Colonic mucosa (tissue), 4 donors: Measurements from ENCODE around the gene CASS4. TPM values are rescaled to one million over a fixed set of nuclear protein-coding genes. Genes with fewer than 3 reads are reported as not detected.
"Not testable (repeated sequence)": the region's sequence is repeated elsewhere in the genome, so short reads cannot be mapped to it uniquely, and the experiment has no call there.

Experiments
- DNase-seq: peaks from one replicate; pipeline ENCODE4 v3.0.0-alpha.2; 2020
- H3K27ac ChIP-seq: fragments of 200-600 bp; one replicate; pipeline ENCODE4 v1.8.0; 2021
- H3K27me3 ChIP-seq: fragments of 200-600 bp; one replicate; pipeline ENCODE4 v1.8.0; 2021
- H3K36me3 ChIP-seq: fragments of 200-600 bp; one replicate; pipeline ENCODE4 v1.8.0; 2021
- H3K4me1 ChIP-seq: fragments of 200-600 bp; one replicate; pipeline ENCODE4 v1.8.0; 2021; ENCODE audit warnings: mild to moderate bottlenecking
- H3K4me3 ChIP-seq: fragments of 200-600 bp; one replicate; pipeline ENCODE4 v1.8.0; 2021
- H3K9ac ChIP-seq, 2 donors: one replicate each; pipeline ENCODE4 v1.7.0; 2013; ENCODE audit warnings: control low read depth in 2 of 2, low read depth in 2 of 2, low read length in 2 of 2
- H3K9me3 ChIP-seq: fragments of 200-600 bp; one replicate; pipeline ENCODE4 v1.8.0; 2021
- intact Hi-C: fragments of 100-400 bp; cut with DNase I; formaldehyde crosslinking; loops from one replicate; pipeline ENCODE4 v1.14.1; 2022
- total RNA-seq, 2 donors: library from RNA; stranded (reverse); fragmentation: NEBNext Ultra II Directional in 1 of 2; extraction: Animal tissue kit (Norgen Biotek cat#: 25700) in 1 of 2; gene quantifications; one replicate each; pipeline ENCODE4 v1.2.1, GENCODE V29; 2021
- TF ChIP-seq, protein P1 (sequence below): fragments of 200-600 bp; IDR thresholded peaks from one replicate; pipeline ENCODE4 v1.8.0; 2022; ENCODE audit warnings: antibody characterized with exemption, mild to moderate bottlenecking
- donor health status: healthy.
- donor health status: DM: no; HTN: no; CAD: no.
- donor health status: DM: no; HTN: no; CAD: no.

The CASS4 gene
- total RNA-seq, 2 donors from 2014 or later = 0.17 to 0.98 TPM

DNA sequence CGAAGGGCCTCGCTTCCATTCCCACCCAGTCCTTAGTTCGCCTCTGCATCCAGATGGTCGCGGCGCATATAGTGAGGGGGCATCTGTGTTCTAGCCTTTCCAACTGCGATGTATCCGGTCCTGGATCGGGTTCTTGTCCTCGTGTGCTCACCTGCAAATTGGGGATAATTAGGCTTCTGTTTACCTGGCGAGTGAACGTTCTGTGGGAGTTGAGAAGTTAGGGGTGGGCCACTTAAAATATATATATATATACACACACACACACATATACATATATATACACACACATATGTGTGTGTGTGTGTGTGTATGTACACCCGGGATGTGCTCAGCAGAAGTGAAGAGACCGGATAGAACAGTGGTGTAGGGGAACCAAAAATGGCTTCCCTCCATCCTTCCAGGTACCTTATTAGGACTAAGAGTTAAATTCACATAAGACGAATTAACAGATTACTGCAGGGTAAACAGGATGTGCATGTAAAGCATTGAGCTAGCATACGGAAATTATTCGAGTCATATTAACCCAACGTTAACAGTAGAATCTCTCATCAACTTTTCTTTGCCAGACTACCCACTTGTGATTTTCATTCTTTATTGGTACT lies 19.1 kb upstream of the CASS4 start:
- H3K4me1 ChIP-seq = peaks cover 6% of the 10 kb centered on the region
- H3K9me3 ChIP-seq = no peaks in the 10 kb centered on the region
- H3K9ac ChIP-seq = peak overlapping the region; percentile 80 to 85
- peak overlapping the region; percentile 89 for H3K27ac ChIP-seq
- peak overlapping the region; percentile 88 for H3K4me3 ChIP-seq
- no peak for DNase-seq
- TF ChIP-seq, protein P1, sequence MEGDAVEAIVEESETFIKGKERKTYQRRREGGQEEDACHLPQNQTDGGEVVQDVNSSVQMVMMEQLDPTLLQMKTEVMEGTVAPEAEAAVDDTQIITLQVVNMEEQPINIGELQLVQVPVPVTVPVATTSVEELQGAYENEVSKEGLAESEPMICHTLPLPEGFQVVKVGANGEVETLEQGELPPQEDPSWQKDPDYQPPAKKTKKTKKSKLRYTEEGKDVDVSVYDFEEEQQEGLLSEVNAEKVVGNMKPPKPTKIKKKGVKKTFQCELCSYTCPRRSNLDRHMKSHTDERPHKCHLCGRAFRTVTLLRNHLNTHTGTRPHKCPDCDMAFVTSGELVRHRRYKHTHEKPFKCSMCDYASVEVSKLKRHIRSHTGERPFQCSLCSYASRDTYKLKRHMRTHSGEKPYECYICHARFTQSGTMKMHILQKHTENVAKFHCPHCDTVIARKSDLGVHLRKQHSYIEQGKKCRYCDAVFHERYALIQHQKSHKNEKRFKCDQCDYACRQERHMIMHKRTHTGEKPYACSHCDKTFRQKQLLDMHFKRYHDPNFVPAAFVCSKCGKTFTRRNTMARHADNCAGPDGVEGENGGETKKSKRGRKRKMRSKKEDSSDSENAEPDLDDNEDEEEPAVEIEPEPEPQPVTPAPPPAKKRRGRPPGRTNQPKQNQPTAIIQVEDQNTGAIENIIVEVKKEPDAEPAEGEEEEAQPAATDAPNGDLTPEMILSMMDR = no peak
- H3K27me3 ChIP-seq = no peaks in the 10 kb centered on the region
- intact Hi-C loops = no loop called here
- H3K36me3 ChIP-seq = peaks cover 16% of the 10 kb centered on the region

GRCh38 chr20:56393653-56394052 lies 18.4 kb upstream of the CASS4 start:
- H3K4me3 ChIP-seq = peak overlapping the region; percentile 88
- H3K27me3 ChIP-seq = no peaks in the 10 kb centered on the region
- peak overlapping the region in 1 of 2 donors; percentile 85 for H3K9ac ChIP-seq
- intact Hi-C loops = no loop called here
- TF ChIP-seq, protein P1 = no peak
- H3K27ac ChIP-seq = no peak overlapping the region
- no peak for DNase-seq
- H3K36me3 ChIP-seq = peaks cover 19% of the 10 kb centered on the region
- peaks cover 6% of the 10 kb centered on the region for H3K4me1 ChIP-seq
- H3K9me3 ChIP-seq = no peaks in the 10 kb centered on the region

DNA sequence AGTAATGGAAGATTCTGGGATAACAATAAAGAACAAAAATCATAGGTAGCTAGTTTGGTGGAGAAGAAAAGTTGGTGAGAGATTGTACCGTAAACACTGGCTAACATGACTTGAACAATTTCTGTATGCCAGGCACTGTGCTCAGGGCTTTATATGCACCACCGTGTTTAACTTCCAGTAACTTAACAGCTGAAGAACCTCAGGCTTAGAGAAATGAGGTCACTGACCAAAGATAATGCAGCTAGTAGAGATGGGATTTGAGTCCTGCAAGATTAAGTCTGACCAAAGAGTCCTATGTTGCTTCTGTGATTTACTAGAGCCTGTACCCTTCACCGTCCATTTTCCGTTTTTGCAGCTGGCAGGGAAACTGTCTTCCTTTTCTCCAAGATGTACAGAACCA lies 16.9 kb upstream of the CASS4 start:
- no peaks in the 10 kb centered on the region for H3K9me3 ChIP-seq
- H3K9ac ChIP-seq = no peak overlapping the region
- no peaks in the 10 kb centered on the region for H3K27me3 ChIP-seq
- H3K36me3 ChIP-seq = peaks cover 19% of the 10 kb centered on the region
- no peak overlapping the region for H3K4me3 ChIP-seq
- TF ChIP-seq, protein P1 = no peak
- DNase-seq = no peak
- H3K27ac ChIP-seq = no peak overlapping the region
- H3K4me1 ChIP-seq = peaks cover 6% of the 10 kb centered on the region
- intact Hi-C loops = loop anchor here (5.0 kb wide), 1 partner anchor 72 kb away; the partner anchor contains the start of gene RTF2

DNA sequence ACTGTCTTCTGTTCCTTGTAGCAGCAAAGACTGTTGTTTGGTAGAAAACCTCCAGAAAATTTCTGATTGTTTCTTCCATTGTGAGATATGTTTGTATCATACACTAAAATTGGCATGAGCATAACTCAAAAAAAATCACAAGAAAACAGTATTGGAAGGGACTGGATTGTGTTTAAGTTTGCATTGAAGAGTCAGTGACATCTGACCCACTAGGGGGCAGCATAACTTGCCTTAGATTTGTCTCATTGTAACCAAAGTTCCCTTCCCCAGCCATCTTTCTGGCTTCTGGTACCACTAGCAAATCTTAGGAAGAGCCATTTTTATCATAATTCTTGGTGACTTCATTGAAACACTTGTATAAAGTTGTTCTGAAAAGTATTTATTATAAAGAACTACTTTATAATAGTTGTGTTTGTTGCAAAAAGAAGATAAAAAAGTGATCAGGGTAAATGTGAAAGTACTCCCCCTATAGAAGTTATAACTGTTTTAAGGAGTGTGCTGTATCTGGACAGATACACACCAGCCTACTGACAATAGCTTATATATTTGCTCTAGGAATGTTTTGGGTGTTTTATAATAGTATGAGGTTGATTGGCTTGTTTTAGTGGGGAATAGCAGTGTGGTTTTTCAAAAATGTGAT lies 11.9 kb upstream of the CASS4 start:
- Histone ChIP-seq H3K4me3 (no peak overlapping the region), H3K36me3 (peaks cover 24% of the 10 kb centered on the region), H3K4me1 (no peaks in the 10 kb centered on the region), H3K27ac (no peak overlapping the region), H3K9ac (no peak overlapping the region), H3K9me3 (no peaks in the 10 kb centered on the region), H3K27me3 (no peaks in the 10 kb centered on the region)
- TF ChIP-seq, protein P1 = peak; percentile 84
- DNase-seq = peak; percentile 62
- intact Hi-C loops = no loop called here

- Histone ChIP-seq H3K36me3 (peaks cover 5% of the 10 kb centered on the region), H3K9ac (no peak overlapping the region), H3K27ac (no peak overlapping the region), H3K9me3 (no peaks in the 10 kb centered on the region), H3K27me3 (no peaks in the 10 kb centered on the region), H3K4me1 (no peaks in the 10 kb centered on the region), H3K4me3 (no peak overlapping the region)
- intact Hi-C loops = no loop called here
- no peak for DNase-seq
- TF ChIP-seq, protein P1 = no peak
Measured at GRCh38 chr20:56403465-56403864, 8.6 kb upstream of the CASS4 start.

DNA sequence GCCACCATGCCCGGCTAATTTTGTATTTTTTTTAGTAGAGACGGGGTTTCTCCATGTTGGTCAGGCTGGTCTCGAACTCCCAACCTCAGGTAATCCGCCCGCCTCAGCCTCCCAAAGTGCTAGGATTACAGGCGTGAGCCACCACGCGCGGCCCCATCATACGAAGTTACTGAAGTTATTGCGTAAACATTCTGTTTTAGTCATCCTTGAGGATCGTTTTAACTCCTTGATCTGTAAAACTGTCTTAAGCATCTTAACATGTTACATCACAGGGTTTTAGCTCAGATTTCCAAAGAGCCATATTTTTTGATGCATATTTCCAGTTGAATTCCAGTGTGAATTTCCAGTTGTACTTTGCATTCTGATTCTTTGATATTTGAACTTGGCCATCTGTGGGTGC lies 6.7 kb upstream of the CASS4 start:
- H3K27ac ChIP-seq, H3K4me3 ChIP-seq, H3K4me1 ChIP-seq, H3K9ac ChIP-seq, H3K9me3 ChIP-seq, intact Hi-C loops, DNase-seq, H3K27me3 ChIP-seq, H3K36me3 ChIP-seq: not testable (repeated sequence)
